ENCODE data around the gene CHST13. TPM values are rescaled to one million over a fixed set of nuclear protein-coding genes. Genes with fewer than 3 reads are reported as not detected.
"Not testable (repeated sequence)": the region's sequence is repeated elsewhere in the genome, so short reads cannot be mapped to it uniquely, and the experiment has no call there.

Gene CHST13
- total RNA-seq, 2 experiments from 2014 or later = not detected

DNA sequence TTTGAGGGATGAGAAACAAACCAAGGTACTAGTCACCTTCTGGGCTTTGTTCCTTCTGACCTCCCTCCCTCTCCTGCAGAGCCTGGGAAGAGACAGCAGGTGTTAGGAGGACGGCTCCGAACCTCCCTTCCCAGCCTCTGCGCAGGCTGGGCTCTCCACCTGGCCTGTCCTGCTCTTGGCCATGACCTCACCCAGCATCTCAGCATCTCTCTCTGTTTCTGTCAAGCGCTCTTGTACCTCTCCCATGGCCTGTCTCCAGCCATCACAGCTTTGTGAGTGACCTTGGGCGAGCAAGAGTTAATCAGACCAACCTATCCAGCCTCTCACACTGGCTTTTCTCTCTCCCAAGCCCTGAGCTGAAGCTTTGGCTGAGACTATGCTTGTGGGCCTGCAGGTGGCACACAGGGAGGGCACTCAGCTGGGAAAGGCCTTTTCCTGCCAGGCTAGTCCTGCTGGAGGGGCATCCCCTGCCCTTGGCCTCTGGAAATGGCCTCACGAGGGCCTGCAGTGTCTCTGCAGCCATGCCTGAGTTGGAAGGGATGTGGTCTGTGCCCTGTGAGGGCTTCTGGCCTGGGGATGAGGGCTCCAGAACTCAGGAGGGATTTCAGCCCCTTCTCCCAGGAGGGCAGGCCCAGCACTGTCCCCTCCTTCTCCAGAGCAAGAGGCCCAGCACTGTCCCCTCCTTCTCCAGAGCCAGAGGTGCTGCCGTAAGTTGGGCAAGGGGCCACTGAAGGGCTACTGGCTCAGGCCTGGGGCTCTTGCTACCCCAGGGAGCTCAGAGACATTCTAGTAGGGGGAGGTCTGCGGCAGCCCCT, 2.1 kb downstream of the CHST13 start:
- Mint-ChIP-seq H3K4me1 (ENCODE audit: low read depth) (no peaks in the 10 kb centered on the region), H3K27ac (no peak overlapping the region), H3K4me3 (no peak overlapping the region), H3K27me3 (ENCODE audit: low read depth) (peaks cover 28% of the 10 kb centered on the region), H3K9me3 (no peaks in the 10 kb centered on the region), H3K36me3 (ENCODE audit: low read depth) (no peaks in the 10 kb centered on the region)
- DNase-seq = no peak
- CTCF ChIA-PET = no interaction called here
- intact Hi-C loops (cut with micrococcal nuclease) = loop anchor here (2.0 kb wide), 1 partner anchor 129 kb away; the partner anchor contains the start of gene TXNRD3

DNA sequence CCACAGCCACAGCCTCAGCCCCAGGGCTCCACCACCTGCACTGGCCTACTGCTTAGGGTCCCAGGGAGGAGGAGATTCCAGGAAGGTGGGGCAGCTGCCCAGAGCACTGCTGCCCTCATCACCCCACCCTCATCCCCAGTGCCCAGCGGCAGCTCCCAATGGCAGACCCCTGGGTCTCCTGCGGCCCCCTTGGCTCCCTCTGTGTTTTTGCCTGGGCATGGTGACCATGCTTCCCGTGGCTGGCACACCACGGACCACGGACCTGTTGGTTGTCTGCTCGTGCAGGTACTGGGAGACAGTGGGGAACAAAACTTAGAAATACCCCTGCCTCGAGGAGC, 2.7 kb downstream of the CHST13 start:
- H3K4me1 Mint-ChIP-seq (ENCODE audit: low read depth) = no peaks in the 10 kb centered on the region
- no peak overlapping the region for H3K27ac Mint-ChIP-seq
- H3K9me3 Mint-ChIP-seq = no peaks in the 10 kb centered on the region
- H3K4me3 Mint-ChIP-seq = no peak overlapping the region
- H3K27me3 Mint-ChIP-seq (ENCODE audit: low read depth) = peaks cover 28% of the 10 kb centered on the region
- CTCF ChIA-PET = no interaction called here
- no peak for DNase-seq
- intact Hi-C loops (cut with micrococcal nuclease) = no loop called here
- H3K36me3 Mint-ChIP-seq (ENCODE audit: low read depth) = no peaks in the 10 kb centered on the region

- intact Hi-C loops (cut with micrococcal nuclease) = no loop called here
- H3K36me3 Mint-ChIP-seq (ENCODE audit: low read depth) = no peaks in the 10 kb centered on the region
- no peaks in the 10 kb centered on the region for H3K4me1 Mint-ChIP-seq (ENCODE audit: low read depth)
- peaks cover 27% of the 10 kb centered on the region for H3K27me3 Mint-ChIP-seq (ENCODE audit: low read depth)
- CTCF ChIA-PET = no interaction called here
- H3K4me3 Mint-ChIP-seq = no peak overlapping the region
- H3K27ac Mint-ChIP-seq = no peak overlapping the region
- no peak for DNase-seq
- H3K9me3 Mint-ChIP-seq = no peaks in the 10 kb centered on the region
Measured at GRCh38 chr3:126527006-126527405, 3.1 kb downstream of the CHST13 start.

GRCh38 chr3:126527455-126528211, 3.7 kb downstream of the CHST13 start:
- Mint-ChIP-seq H3K27ac (no peak overlapping the region), H3K4me3 (no peak overlapping the region), H3K36me3 (ENCODE audit: low read depth) (no peaks in the 10 kb centered on the region), H3K9me3 (no peaks in the 10 kb centered on the region), H3K27me3 (ENCODE audit: low read depth) (peaks cover 21% of the 10 kb centered on the region), H3K4me1 (ENCODE audit: low read depth) (no peaks in the 10 kb centered on the region)
- CTCF ChIA-PET = no interaction called here
- intact Hi-C loops (cut with micrococcal nuclease) = no loop called here
- no peak for DNase-seq

DNA sequence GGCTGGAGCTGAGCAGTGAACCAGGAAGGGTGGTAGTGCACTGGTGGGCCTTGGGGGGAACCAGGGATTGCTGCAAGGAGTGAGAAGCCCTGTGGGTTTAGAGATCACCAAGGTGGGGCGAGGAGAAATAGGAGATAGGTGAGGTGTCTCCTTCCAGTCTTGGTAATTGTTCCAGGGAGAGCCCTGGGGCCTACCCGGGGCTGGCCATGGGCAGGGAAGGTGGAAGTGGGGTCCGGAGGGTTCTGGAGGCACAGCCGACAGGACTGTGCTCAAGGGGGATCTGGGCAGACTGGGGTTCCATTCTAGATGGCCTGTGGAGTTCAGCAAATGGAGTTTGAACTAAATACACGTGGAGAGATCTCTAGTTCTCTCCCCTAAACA, 4.5 kb downstream of the CHST13 start:
- H3K36me3 Mint-ChIP-seq (ENCODE audit: low read depth) = no peaks in the 10 kb centered on the region
- H3K27ac Mint-ChIP-seq = no peak overlapping the region
- H3K9me3 Mint-ChIP-seq = no peaks in the 10 kb centered on the region
- CTCF ChIA-PET = no interaction called here
- intact Hi-C loops (cut with micrococcal nuclease) = no loop called here
- DNase-seq = no peak
- H3K4me1 Mint-ChIP-seq (ENCODE audit: low read depth) = no peaks in the 10 kb centered on the region
- H3K27me3 Mint-ChIP-seq (ENCODE audit: low read depth) = peaks cover 13% of the 10 kb centered on the region
- H3K4me3 Mint-ChIP-seq = no peak overlapping the region

DNA sequence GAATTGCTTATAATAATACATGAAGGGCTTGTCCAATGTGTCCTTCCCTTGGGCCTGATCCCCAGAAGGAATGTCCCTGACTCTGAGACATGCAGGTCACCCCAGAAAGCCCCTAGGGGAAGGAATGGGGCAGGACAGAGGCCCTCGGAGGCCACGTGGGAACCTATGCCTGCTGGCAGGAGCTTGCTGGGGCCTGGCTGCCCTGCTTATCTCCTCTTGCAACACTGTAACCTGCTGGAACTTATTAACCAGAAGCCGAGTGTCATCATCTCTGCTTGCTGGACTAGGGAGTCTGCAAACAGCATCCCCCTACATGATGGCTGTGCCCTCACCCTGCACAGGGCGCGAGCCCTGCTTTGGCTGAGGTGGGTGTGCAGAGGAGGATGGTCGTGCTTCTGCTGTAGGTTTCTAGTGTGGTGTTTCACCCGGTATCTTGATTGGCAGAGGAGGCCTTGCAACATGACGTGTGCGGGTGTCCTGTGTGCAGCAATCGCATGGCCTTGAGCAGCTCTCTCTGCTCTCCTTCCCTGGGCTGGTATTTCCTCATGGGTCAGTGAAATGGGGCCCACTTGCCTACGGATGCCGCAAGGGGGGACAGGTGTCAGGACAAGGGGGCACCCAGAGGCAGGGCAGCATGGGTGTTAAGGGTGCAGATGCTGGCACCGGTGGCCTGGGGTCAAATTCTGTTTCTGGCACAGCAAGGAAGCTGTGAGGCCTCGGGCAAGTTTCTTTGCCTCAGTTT, 5.0 kb downstream of the CHST13 start:
- DNase-seq = no peak
- Mint-ChIP-seq H3K4me1 (ENCODE audit: low read depth) (no peaks in the 10 kb centered on the region), H3K36me3 (ENCODE audit: low read depth) (no peaks in the 10 kb centered on the region), H3K4me3 (no peak overlapping the region), H3K27me3 (ENCODE audit: low read depth) (peaks cover 16% of the 10 kb centered on the region), H3K9me3 (no peaks in the 10 kb centered on the region), H3K27ac (no peak overlapping the region)
- CTCF ChIA-PET = no interaction called here
- intact Hi-C loops (cut with micrococcal nuclease) = no loop called here

- Mint-ChIP-seq H3K36me3 (ENCODE audit: low read depth) (no peaks in the 10 kb centered on the region), H3K27ac (no peak overlapping the region), H3K4me3 (no peak overlapping the region), H3K27me3 (ENCODE audit: low read depth) (peaks cover 17% of the 10 kb centered on the region), H3K4me1 (ENCODE audit: low read depth) (no peaks in the 10 kb centered on the region), H3K9me3 (no peaks in the 10 kb centered on the region)
- intact Hi-C loops (cut with micrococcal nuclease) = no loop called here
- CTCF ChIA-PET = no interaction called here
- DNase-seq = no peak
Measured at GRCh38 chr3:126529585-126530170, 5.7 kb downstream of the CHST13 start.

DNA sequence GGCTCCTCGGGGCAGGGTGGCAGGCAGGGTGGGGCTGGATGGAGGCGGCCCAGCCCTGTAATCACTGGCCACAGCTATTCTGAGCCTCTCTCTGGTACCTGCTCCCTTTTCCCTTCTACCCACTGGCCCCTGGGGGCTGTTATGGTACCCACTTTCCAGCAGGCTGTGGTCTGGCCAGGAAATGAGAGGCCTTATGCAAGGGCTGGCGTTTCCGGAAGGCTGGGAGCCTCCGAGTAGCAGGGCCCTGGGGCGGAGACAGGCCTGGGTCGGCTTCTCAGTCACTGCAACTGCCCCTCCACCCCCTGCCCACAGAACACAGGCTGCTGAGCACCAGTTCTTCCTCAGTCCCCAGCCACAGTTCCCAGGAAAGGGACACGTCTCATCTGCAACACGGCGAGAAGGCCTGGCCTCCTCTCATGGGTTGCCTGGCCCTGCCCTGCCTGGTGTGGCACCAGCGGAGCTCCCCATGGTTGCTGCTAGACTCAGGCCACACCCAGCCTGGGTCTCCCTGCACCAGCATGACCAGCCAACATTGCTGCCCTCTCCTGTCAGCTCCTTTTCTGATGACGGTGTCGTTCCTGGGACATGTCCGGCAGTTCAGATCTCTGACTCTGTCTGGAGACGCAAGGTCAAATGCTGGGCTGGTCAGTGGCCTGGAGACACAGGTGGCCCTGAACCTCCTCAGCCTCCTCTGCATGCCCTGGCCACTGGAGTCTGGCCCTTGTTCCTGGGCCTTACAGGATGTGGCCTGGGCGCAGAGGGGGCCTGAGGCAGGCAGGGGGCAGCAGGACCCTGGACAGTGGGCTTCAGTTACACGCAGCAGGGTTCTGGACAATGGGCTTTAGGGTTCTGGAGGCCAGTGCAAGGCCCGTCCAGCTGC, 6.5 kb downstream of the CHST13 start:
- DNase-seq = peak; percentile 31
- no peaks in the 10 kb centered on the region for H3K9me3 Mint-ChIP-seq
- H3K27ac Mint-ChIP-seq = no peak overlapping the region
- CTCF ChIA-PET = no interaction called here
- H3K36me3 Mint-ChIP-seq (ENCODE audit: low read depth) = no peaks in the 10 kb centered on the region
- H3K4me1 Mint-ChIP-seq (ENCODE audit: low read depth) = no peaks in the 10 kb centered on the region
- intact Hi-C loops (cut with micrococcal nuclease) = no loop called here
- H3K4me3 Mint-ChIP-seq = no peak overlapping the region
- H3K27me3 Mint-ChIP-seq (ENCODE audit: low read depth) = peaks cover 12% of the 10 kb centered on the region

DNA sequence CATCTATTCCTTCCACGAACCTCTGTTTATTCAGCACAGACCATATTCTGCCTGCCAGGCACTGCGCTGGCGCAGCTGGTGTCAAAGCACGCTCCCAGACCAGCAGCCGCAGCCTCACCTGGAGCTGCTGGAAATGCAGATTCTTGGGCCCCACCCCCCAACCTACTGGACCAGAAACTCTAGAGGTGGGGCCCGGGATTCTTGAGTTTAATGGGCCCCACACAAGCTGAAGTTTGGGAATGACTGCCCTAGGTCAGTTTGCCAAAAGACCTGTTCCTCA, 7.0 kb downstream of the CHST13 start:
- Mint-ChIP-seq H3K9me3 (no peaks in the 10 kb centered on the region), H3K27ac (no peak overlapping the region), H3K4me3 (no peak overlapping the region), H3K4me1 (ENCODE audit: low read depth) (no peaks in the 10 kb centered on the region), H3K36me3 (ENCODE audit: low read depth) (no peaks in the 10 kb centered on the region), H3K27me3 (ENCODE audit: low read depth) (peaks cover 11% of the 10 kb centered on the region)
- no peak for DNase-seq
- intact Hi-C loops (cut with micrococcal nuclease) = no loop called here
- CTCF ChIA-PET = no interaction called here

DNA sequence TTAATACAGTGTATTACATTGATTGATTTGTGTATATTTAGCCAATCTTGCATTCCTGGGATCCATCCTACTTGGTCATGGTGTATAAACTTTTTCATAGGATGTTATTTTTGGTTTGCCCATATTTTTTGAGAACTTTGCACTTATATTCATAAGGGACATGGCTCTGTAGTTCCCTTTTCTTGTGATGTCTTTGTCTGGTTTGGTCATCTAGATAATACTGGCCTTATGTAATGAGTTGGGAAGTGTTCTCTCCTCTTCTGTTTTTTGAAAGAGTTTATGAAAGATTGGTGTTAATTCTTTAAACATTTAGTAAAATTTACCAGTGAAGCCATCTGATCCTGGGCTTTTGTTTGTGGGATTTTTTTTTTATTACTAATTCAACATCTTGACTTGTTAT, 9.6 kb downstream of the CHST13 start:
- no peak for DNase-seq
- Mint-ChIP-seq H3K27me3 (ENCODE audit: low read depth) (peaks cover 11% of the 10 kb centered on the region), H3K27ac (no peak overlapping the region), H3K4me3 (no peak overlapping the region), H3K36me3 (ENCODE audit: low read depth) (no peaks in the 10 kb centered on the region), H3K9me3 (no peaks in the 10 kb centered on the region), H3K4me1 (ENCODE audit: low read depth) (no peaks in the 10 kb centered on the region)
- intact Hi-C loops (cut with micrococcal nuclease) = no loop called here
- CTCF ChIA-PET = no interaction called here

GRCh38 chr3:126534716-126535115, 10.8 kb downstream of the CHST13 start:
- H3K4me1 Mint-ChIP-seq (ENCODE audit: low read depth); H3K4me3 Mint-ChIP-seq; CTCF ChIA-PET; H3K27ac Mint-ChIP-seq; H3K36me3 Mint-ChIP-seq (ENCODE audit: low read depth); H3K9me3 Mint-ChIP-seq; intact Hi-C loops (cut with micrococcal nuclease); DNase-seq: not testable (repeated sequence)
- peaks cover 11% of the 10 kb centered on the region for H3K27me3 Mint-ChIP-seq (ENCODE audit: low read depth)

- CTCF ChIA-PET = no interaction called here
- Mint-ChIP-seq H3K36me3 (ENCODE audit: low read depth) (no peaks in the 10 kb centered on the region), H3K9me3 (no peaks in the 10 kb centered on the region), H3K4me1 (ENCODE audit: low read depth) (no peaks in the 10 kb centered on the region), H3K27ac (no peak overlapping the region), H3K4me3 (no peak overlapping the region), H3K27me3 (ENCODE audit: low read depth) (peaks cover 13% of the 10 kb centered on the region)
- no peak for DNase-seq
- intact Hi-C loops (cut with micrococcal nuclease) = no loop called here
Measured at GRCh38 chr3:126535636-126536035, 11.7 kb downstream of the CHST13 start.

Measured in activated naive CD4-positive, alpha-beta T cell treated with anti-CD3 and anti-CD28 coated beads for 36 hours (primary cell).